ENCODE results near the gene SCTR. TPM values are rescaled to one million over a fixed set of nuclear protein-coding genes. Genes with fewer than 3 reads are reported as not detected.

Gene SCTR
- total and polyA plus RNA-seq, 2 of the 13 experiments (the other 11 are each of a cell fraction or from before 2014, with no cell fraction given) = not detected

- TF ChIP-seq, protein P1, sequence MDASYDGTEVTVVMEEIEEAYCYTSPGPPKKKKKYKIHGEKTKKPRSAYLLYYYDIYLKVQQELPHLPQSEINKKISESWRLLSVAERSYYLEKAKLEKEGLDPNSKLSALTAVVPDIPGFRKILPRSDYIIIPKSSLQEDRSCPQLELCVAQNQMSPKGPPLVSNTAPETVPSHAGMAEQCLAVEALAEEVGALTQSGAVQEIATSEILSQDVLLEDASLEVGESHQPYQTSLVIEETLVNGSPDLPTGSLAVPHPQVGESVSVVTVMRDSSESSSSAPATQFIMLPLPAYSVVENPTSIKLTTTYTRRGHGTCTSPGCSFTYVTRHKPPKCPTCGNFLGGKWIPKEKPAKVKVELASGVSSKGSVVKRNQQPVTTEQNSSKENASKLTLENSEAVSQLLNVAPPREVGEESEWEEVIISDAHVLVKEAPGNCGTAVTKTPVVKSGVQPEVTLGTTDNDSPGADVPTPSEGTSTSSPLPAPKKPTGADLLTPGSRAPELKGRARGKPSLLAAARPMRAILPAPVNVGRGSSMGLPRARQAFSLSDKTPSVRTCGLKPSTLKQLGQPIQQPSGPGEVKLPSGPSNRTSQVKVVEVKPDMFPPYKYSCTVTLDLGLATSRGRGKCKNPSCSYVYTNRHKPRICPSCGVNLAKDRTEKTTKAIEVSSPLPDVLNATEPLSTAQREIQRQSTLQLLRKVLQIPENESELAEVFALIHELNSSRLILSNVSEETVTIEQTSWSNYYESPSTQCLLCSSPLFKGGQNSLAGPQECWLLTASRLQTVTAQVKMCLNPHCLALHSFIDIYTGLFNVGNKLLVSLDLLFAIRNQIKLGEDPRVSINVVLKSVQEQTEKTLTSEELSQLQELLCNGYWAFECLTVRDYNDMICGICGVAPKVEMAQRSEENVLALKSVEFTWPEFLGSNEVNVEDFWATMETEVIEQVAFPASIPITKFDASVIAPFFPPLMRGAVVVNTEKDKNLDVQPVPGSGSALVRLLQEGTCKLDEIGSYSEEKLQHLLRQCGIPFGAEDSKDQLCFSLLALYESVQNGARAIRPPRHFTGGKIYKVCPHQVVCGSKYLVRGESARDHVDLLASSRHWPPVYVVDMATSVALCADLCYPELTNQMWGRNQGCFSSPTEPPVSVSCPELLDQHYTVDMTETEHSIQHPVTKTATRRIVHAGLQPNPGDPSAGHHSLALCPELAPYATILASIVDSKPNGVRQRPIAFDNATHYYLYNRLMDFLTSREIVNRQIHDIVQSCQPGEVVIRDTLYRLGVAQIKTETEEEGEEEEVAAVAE (CRISPR knock-in tag; IDR thresholded peaks at IDR 0.05; ENCODE audit: borderline replicate concordance) = no peak
- TF ChIP-seq ZC3H13 (CRISPR knock-in tag; IDR thresholded peaks at IDR 0.05) (0 out of 2 replicates have a peak, but pooled peaks have one; percentile 20), ZNF883 (CRISPR knock-in tag; IDR thresholded peaks at IDR 0.05; ENCODE audit: not compliant biosample characterization) (no peak), TBX3 (IDR thresholded peaks at IDR 0.05; ENCODE audit: borderline replicate concordance) (no peak), DBP (CRISPR knock-in tag; IDR thresholded peaks at IDR 0.05; ENCODE audit: not compliant biosample characterization) (no peak), RFXAP (CRISPR knock-in tag; IDR thresholded peaks at IDR 0.05; ENCODE audit: borderline replicate concordance) (no peak), POLR2A (IDR thresholded peaks at IDR 0.05; ENCODE audit: insufficient read depth in 1 of 2, low read depth in 2 of 2, low read length in 2 of 2) (no peak), ZNF383 (CRISPR knock-in tag; IDR thresholded peaks at IDR 0.05; ENCODE audit: borderline replicate concordance) (no peak), ETV5 (CRISPR knock-in tag; IDR thresholded peaks at IDR 0.05; ENCODE audit: borderline replicate concordance) (no peak), ZNF839 (CRISPR knock-in tag; IDR thresholded peaks at IDR 0.05; ENCODE audit: borderline replicate concordance) (no peak), ZNF33B (CRISPR knock-in tag; IDR thresholded peaks at IDR 0.05) (no peak), ZNF7 (CRISPR knock-in tag; IDR thresholded peaks at IDR 0.05) (no peak), ZNF337 (CRISPR knock-in tag; IDR thresholded peaks at IDR 0.05; ENCODE audit: borderline replicate concordance, low read depth) (no peak), RERE (CRISPR knock-in tag; IDR thresholded peaks at IDR 0.05; ENCODE audit: low read depth) (no peak)
- TF ChIP-seq, protein P2, sequence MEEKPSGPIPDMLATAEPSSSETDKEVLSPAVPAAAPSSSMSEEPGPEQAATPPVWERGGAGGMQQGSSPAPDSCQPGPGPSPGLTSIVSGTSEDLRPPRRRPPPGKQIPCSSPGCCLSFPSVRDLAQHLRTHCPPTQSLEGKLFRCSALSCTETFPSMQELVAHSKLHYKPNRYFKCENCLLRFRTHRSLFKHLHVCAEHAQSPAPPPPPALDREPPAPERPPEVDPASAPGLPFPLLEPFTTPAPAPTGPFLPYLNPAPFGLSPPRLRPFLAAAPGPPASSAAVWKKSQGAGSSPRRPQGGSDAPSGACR (CRISPR knock-in tag; IDR thresholded peaks at IDR 0.05) = no peak
- TF ChIP-seq, protein P3, sequence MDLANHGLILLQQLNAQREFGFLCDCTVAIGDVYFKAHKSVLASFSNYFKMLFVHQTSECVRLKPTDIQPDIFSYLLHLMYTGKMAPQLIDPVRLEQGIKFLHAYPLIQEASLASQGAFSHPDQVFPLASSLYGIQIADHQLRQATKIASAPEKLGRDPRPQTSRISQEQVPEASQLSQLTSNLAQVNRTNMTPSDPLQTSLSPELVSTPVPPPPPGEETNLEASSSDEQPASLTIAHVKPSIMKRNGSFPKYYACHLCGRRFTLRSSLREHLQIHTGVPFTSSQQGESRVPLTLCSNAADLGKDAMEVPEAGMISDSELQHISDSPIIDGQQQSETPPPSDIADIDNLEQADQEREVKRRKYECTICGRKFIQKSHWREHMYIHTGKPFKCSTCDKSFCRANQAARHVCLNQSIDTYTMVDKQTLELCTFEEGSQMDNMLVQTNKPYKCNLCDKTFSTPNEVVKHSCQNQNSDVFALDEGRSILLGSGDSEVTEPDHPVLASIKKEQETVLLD (CRISPR knock-in tag; IDR thresholded peaks at IDR 0.05; ENCODE audit: low read depth) = no peak
Observed at GRCh38 chr2:119436993-119437772, 87.1 kb downstream of the SCTR start (continued).
